ENCODE measurements around the gene DUSP22.
A peak's percentile ranks its signal among the peaks of the same experiment; 100 is the strongest.

DUSP22 gene

GRCh38 chr6:311679-312220, 19.5 kb downstream of the DUSP22 start:
- DNase-seq (ENCODE audit: low spot score): no peak

- DNase-seq (ENCODE audit: low spot score): peak; percentile 67
Observed at GRCh38 chr6:313087-313486, 20.8 kb downstream of the DUSP22 start.

GRCh38 chr6:313917-314316, 21.6 kb downstream of the DUSP22 start:
- no peak for DNase-seq (ENCODE audit: low spot score)

GRCh38 chr6:314377-314776, 22.1 kb downstream of the DUSP22 start:
- no peak for DNase-seq (ENCODE audit: low spot score)

GRCh38 chr6:315226-315625, 22.9 kb downstream of the DUSP22 start:
- DNase-seq (ENCODE audit: low spot score): no peak

- DNase-seq (ENCODE audit: low spot score): no peak
Observed at GRCh38 chr6:315921-316752, 23.9 kb downstream of the DUSP22 start.

- DNase-seq (ENCODE audit: low spot score): no peak
Observed at GRCh38 chr6:316753-317038, 24.4 kb downstream of the DUSP22 start.

- DNase-seq (ENCODE audit: low spot score): no peak
Observed at GRCh38 chr6:317060-317447, 24.8 kb downstream of the DUSP22 start.

GRCh38 chr6:317448-318144, 25.3 kb downstream of the DUSP22 start:
- no peak for DNase-seq (ENCODE audit: low spot score)

- no peak for DNase-seq (ENCODE audit: low spot score)
Observed at GRCh38 chr6:318243-318890, 26.1 kb downstream of the DUSP22 start.

GRCh38 chr6:319177-320131, 27.2 kb downstream of the DUSP22 start:
- DNase-seq (ENCODE audit: low spot score): no peak

- no peak for DNase-seq (ENCODE audit: low spot score)
Observed at GRCh38 chr6:320351-321157, 28.3 kb downstream of the DUSP22 start.

- no peak for DNase-seq (ENCODE audit: low spot score)
Observed at GRCh38 chr6:321158-321438, 28.8 kb downstream of the DUSP22 start.

GRCh38 chr6:321536-322258, 29.4 kb downstream of the DUSP22 start:
- no peak for DNase-seq (ENCODE audit: low spot score)

- DNase-seq (ENCODE audit: low spot score): no peak
Observed at GRCh38 chr6:322259-322930, 30.1 kb downstream of the DUSP22 start.

GRCh38 chr6:322940-323729, 30.8 kb downstream of the DUSP22 start:
- no peak for DNase-seq (ENCODE audit: low spot score)

GRCh38 chr6:323730-324088, 31.4 kb downstream of the DUSP22 start:
- DNase-seq (ENCODE audit: low spot score): no peak

GRCh38 chr6:324116-324728, 31.9 kb downstream of the DUSP22 start:
- no peak for DNase-seq (ENCODE audit: low spot score)

- no peak for DNase-seq (ENCODE audit: low spot score)
Observed at GRCh38 chr6:324729-325125, 32.4 kb downstream of the DUSP22 start.

Data from pons (tissue), 1 donor.